GM12873 (cell line): ENCODE results near the gene TMEM132C.

Source experiments
- TF ChIP-seq, protein P1 (sequence below): IDR thresholded peaks from 2 replicates; pipeline ENCODE4 v1.5.1; 2012; ENCODE audit warnings: low read depth, mild to moderate bottlenecking, moderate library complexity, low read length, control low read depth; ENCODE audit not compliant: insufficient read depth; ENCODE audit errors: missing control alignments

Gene TMEM132C

DNA sequence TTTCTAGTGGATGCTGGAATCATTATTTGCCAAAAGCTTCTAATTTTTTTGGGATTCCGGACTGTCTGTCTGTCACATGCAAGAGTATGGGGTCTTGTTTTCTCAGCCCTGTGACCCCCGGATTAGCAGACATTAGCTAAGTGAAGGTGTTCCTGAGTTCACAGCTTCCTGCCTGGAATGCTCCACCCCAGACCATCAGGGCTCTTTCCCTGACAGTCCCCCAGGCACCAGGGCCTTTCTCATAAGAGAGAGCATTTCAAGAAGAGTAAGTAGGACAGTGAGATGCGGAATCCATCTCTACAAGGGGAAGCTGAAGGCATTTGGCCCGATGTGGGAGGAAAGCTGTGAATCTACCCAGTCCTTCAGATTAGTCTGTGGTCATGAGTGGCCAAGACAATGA lies 427.5 kb downstream of the TMEM132C start:
- TF ChIP-seq, protein P1, sequence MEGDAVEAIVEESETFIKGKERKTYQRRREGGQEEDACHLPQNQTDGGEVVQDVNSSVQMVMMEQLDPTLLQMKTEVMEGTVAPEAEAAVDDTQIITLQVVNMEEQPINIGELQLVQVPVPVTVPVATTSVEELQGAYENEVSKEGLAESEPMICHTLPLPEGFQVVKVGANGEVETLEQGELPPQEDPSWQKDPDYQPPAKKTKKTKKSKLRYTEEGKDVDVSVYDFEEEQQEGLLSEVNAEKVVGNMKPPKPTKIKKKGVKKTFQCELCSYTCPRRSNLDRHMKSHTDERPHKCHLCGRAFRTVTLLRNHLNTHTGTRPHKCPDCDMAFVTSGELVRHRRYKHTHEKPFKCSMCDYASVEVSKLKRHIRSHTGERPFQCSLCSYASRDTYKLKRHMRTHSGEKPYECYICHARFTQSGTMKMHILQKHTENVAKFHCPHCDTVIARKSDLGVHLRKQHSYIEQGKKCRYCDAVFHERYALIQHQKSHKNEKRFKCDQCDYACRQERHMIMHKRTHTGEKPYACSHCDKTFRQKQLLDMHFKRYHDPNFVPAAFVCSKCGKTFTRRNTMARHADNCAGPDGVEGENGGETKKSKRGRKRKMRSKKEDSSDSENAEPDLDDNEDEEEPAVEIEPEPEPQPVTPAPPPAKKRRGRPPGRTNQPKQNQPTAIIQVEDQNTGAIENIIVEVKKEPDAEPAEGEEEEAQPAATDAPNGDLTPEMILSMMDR = no peak

DNA sequence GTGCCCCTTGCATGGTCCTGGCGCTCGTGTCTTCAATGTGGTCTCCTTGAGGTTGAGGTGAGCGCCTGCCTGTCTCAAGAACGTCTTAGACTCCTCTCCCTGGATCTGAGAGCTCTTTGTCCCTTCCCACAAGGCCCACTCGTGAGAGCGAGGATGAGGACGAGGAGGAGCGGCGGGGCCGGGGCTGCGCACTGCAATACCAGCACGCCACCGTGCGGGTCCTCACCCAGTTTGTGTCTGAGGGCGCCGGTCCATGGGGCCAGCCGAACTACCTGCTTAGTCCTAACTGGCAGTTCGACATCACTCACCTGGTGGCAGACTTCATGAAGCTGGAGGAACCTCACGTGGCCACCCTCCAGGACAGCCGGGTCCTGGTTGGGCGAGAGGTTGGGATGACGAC lies 428.7 kb downstream of the TMEM132C start:
- TF ChIP-seq, protein P1 = no peak

DNA sequence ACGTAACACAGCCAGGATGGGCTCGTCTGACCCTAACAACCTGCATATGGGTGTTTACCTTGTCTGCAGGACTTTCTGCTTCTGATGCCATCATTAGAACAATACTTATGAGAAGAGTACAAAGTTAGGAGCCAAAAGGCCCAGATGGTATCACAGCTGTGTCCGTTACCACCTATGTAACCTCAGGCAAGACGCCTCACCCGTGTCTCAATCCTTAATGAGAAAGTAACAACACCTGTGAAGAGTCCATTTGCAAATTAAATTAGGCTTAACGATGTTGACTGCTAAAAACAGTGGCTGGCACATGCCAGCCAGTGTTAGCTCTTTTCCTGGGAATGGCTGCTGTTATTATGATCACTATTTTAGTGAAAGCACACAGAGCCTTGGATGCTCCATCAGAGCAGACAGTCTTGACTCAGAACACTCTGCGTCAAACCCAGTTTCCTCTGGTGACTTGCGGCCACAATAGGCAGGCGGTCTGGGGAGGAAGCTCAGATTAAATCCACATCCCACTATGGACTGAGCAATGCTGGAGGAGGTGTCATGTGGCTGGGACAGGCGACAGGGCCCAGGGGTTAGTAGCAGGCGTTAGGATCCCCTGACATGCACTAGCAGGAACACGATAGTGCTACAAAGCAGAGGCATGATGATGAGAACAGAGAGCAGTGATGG lies 431.5 kb downstream of the TMEM132C start:
- TF ChIP-seq, protein P1 = no peak

DNA sequence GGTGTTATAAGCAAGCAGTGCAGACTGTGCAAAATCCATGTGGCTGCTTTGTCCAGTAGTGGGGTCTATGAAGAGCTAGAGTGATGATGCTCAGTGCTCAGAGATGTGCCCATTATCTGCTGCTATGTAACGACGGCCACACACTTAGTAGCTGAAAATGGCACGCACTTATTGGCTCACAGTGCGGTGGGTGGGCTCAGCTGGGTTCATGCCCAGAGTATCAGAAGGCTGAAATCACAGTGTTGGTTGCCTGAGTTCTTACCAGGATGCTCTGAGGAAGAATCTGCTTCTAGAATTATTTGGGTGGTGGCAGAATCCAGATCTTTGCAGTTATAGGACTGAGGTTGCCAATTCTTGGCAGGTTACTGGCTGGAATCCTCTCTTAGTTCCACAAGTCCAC lies 432.1 kb downstream of the TMEM132C start:
- TF ChIP-seq, protein P1 = no peak

DNA sequence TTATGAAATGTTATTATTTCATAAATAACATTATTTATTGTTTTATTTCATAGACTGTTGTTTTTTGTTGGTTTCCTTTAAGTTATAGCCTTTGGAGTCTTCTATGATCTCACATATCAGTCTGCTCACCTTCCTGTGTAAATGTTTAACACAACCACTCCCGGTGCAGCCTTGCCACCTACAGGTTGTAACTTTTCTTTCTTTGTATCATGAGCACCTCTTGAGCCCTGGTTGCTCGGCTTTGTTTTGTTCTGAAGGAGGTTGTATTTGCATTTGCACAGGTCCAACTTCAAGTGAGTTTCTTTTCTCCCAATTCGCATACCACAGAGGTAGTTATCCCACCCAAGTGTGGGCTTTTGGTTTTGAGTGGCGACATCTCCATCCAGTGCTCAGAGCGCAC lies 435.4 kb downstream of the TMEM132C start:
- TF ChIP-seq, protein P1 = no peak

DNA sequence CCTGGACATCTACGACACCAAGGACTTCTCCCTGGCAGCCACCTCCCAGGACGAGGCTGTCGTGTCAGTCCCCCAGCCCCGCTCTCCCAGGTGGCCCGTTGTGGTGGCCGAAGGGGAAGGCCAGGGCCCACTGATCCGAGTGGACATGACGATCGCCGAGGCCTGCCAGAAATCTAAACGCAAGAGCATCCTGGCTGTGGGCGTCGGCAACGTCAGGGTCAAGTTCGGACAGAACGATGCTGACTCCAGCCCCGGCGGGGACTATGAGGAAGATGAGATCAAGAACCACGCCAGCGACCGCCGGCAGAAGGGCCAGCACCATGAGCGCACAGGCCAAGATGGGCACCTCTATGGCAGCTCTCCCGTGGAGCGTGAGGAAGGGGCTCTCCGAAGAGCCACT lies 438.2 kb downstream of the TMEM132C start:
- TF ChIP-seq, protein P1 = no peak

DNA sequence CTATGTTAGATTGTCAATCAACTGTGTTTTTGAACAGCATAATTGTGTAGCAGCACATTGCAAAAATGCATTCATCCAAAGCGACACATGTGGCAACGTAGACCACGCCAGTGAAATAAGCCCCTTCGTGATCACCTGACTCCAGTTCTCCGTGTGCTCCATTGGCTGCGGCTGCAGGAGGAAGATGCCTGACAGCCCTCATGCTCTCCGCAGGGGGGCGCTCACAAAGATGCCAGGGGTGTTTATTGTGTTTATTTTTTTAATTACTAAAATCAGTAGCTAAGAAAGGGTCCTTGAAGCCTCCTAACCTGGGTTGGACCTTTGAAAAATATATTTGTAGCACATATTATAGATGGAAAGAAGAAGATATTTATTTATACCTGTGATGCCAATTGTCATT lies 440.5 kb downstream of the TMEM132C start:
- TF ChIP-seq, protein P1 = no peak
